Activated CD4-positive, alpha-beta T cell treated with anti-CD3 and anti-CD28 coated beads, Interleukin-2, amount 50 U/mL, for 1 hour (primary cell): Measurements from ENCODE around the gene ST8SIA3.

Experiments used
- DNase-seq: peaks from one replicate; pipeline ENCODE4 v3.0.0-alpha.2; 2020

ST8SIA3 gene, protein sequence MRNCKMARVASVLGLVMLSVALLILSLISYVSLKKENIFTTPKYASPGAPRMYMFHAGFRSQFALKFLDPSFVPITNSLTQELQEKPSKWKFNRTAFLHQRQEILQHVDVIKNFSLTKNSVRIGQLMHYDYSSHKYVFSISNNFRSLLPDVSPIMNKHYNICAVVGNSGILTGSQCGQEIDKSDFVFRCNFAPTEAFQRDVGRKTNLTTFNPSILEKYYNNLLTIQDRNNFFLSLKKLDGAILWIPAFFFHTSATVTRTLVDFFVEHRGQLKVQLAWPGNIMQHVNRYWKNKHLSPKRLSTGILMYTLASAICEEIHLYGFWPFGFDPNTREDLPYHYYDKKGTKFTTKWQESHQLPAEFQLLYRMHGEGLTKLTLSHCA

DNA sequence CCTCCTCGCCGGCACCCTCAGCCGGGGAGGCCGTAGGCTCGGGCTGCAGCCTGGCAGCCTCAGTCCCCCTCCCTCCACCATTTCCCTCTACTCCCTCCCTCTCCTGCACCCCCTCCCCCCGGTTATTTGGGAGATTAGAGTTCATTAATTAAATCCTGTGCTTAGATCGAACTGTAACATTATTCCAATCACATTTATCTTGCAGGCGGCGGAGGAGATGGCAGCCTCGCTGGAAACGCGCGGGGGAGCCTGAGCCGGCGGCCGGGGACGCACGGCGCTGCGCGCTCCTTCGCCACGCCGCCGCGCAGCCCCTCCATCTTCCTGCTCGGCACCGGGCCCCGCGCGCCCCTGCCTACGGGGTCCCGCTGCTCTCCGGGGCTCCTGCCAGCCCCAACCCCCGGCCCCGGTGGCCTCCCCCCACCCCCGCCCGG lies at the start of gene ST8SIA3:
Gene ST8SIA3 (plus strand): TSS at position 287 of the 431 bp plus-strand sequence. CDS start 290 bp downstream, outside the sequence.
- DNase-seq: no peak

- no peak for DNase-seq
These were observed 40.9 kb upstream of the ST8SIA3 start for GRCh38 chr18:57311472-57311871.

- DNase-seq: no peak
These were observed 39.8 kb upstream of the ST8SIA3 start for GRCh38 chr18:57312346-57313144.

- no peak for DNase-seq
These were observed 31.8 kb upstream of the ST8SIA3 start for GRCh38 chr18:57320603-57321002.

GRCh38 chr18:57325491-57326166 lies 26.7 kb upstream of the ST8SIA3 start:
- no peak for DNase-seq

DNA sequence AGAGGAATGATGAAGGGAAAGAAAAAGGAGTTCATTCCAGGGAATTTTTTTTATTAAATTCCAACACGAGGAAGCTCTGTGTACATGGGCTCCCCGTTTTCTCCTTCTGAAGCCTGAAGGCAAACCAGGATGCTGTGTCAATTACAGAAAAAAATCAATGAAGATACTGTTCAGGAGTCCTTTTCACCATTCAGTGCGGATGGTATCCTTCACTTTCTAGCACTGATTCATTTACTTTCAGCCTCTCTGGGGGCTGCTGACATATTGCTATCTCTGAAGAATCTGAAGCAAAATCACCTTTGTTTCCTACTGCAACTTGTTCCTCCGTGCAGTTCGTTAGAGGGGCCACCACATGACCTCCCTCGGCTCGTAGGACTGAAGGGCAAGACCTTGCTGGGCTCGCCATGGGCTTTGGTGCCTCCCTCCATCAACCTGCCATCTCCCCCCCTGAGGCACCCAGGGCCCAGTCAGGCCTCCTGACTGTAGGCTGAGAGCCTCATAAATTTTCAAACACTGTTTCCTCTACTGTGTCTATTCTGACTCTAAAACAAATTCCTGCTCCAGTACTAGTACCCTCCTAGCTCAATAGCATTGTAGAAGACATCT lies 25.5 kb upstream of the ST8SIA3 start:
- no peak for DNase-seq

- DNase-seq: no peak
These were observed 23.7 kb upstream of the ST8SIA3 start for GRCh38 chr18:57328665-57329064.

DNA sequence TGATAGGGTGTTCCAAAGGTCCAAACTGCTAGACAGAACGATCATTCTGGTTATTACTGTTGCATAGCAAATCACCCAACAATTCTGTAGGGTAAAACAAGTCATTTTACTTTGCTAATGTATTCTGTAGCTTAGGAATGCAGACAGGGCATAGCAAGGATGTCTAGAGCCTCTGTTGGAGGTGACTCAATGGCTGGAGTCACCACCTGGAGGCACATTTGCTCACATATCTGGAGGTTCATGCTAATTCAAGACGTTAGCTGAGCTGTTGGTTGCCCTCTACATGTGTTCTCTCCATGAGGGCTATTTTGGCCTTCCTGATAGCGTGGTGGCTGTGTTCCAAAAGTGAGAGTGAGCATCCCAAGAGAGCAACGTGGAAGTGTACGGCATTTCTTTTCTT lies 22.5 kb upstream of the ST8SIA3 start:
- DNase-seq: no peak

DNA sequence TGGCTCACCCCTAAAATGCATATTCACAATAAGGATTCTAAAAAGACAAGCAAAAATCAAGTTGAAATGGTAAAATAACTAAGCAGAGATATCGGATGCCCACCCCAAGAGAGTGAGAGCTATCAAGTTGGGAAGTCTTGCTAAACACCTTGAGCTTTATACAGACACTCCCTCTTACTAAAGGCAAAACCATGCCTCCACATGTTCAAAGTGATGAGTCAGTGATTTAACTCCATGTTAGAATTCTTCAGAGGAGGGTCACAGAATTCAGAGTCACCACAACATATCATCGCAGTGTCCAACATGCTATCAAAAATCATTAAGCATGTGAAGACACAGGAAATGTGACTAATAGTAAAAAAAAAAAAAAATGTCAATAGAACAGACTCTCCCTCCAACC lies 20.6 kb upstream of the ST8SIA3 start:
- no peak for DNase-seq

DNA sequence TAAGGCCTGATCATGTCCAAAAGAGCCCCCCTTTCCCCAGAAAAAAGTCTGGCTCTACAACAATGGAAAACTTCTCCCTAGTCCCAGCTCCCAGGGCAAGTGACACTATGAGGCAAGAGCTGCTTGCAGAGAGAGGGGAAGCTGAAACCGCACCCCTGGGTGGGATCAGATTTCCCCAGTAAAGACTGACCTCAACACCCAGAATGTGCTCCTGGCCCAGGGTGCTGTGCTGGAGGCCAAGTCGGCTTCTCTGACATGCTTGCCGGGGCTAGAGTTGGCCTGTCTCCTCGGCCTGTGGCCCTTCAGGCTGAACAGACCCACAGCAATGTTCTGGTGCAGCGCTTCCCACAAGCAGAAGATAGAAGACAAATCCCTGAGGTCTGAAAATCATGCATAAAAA lies 18.4 kb upstream of the ST8SIA3 start:
- no peak for DNase-seq

- DNase-seq: no peak
These were observed 18.0 kb upstream of the ST8SIA3 start for GRCh38 chr18:57334383-57334782.

DNA sequence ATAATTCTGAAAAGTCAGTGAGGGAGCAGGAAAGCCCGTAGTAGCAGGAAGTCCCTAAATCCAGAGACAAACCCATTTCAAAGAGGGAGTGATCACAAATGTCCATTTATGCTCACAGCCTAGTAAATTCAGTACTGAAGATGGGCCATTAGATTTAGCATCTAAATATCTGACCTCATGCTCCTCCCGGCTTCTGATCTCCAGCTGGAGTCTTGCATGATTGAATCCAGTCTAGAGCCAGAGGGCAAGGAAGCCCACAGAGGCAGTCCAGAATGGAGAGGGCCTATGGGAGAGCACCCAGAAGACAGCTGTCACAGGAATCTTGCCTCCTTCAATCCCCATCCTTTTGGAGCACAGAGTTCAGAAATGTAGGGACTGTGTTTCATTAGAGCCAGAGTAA lies 16.0 kb upstream of the ST8SIA3 start:
- no peak for DNase-seq

DNA sequence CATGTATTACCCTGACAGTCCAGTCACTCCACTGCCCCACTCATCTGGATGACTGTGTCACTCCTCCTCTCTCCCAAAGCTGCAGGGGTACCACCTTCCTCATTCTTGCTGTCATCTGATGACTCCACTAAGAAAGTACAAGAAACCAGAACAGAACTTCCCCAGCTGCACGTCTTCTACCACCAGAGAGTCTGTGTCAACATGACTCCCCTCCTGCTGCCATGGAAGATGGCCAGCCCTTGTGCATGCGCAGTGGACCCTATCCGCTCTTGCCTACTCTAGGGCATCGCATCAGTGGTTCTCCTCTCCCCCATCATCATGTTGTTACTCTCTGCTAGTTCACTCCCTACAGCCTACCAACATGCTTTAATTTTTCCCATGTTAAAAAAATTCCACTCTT lies 14.5 kb upstream of the ST8SIA3 start:
- DNase-seq: no peak

- DNase-seq: no peak
These were observed 8.5 kb upstream of the ST8SIA3 start for GRCh38 chr18:57343833-57344232.

DNA sequence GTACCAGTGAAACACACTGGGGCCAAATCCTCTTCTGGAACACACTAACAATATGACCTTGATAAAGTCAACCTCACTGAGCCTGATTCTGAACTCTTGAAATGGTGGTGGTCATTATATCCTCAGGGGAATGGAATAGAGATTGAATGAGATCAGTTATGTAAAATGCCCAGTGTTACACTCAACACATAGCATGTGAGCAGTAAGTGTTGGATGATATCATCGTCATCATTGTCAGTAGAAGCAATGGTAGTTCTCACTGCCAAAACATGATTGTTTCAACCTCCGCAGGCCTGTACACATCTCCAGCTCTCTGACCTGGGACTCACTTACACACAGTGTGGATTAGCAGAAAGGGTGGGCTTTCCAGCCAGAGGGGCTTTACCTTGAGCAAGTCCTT lies 5.5 kb upstream of the ST8SIA3 start:
- no peak for DNase-seq

- no peak for DNase-seq
These were observed 4.6 kb upstream of the ST8SIA3 start for GRCh38 chr18:57347784-57348183.

GRCh38 chr18:57352761-57353136 lies 392 bp downstream of the ST8SIA3 start:
- no peak for DNase-seq

DNA sequence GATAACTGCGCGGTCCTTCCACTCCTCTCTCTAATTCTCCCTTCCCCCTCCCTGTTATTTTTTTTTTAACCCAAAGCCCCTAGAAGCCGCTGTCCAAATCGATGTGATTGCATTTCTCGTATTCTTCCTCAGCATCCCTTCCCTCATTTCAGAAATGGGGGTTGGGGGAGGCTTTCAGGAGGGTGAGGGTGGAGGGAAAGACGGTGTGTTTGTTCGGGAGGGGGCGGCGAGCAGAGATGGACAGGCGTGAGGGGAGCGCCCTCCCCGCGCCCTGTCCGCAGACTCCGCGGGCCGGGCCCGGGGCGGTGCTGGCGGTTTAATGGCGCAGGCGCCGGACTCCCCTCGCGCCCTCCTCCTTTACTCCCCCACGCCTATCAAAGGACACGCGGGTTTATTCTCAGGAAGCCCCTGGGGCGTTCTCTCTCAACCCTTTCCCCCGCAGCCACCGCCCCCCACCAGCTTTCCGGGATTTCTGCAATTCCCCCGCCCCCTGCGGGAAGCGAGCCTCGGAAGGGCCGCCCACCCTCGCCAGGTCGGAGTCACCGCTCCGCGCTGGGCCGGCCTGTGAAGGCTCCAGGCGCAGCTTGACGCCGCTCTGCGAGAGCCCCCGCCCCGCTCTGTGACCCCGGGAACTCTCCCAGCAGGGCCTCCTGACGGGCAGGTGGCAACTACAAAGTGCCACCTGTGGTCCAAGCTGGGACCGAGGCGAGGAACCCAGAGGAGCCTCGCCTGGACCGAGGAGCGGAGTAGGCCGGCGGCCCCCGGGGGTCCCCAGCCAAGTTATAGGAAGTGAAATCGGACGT lies 981 bp downstream of the ST8SIA3 start:
- no peak for DNase-seq

GRCh38 chr18:57353940-57354461 lies 1.6 kb downstream of the ST8SIA3 start:
- no peak for DNase-seq

DNA sequence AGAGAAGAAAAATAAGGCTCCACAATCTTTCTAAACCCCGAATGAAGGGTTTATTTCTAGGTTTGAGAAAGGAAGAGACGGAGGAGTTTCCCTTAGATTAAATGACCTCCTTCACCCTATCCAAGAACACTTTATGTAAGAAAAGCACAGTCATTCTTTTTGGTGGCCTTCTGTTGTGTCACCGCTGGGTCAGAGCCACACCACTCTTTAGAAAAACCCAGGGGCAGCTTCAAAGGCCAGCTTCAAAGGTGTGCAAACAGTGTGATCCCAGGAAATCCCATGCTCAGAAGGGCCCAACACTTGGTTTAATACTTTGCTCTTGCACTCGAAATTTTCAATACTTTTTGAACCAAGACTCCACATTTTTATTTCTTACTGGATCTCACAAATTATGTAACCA lies 7.1 kb downstream of the ST8SIA3 start:
- DNase-seq: no peak

DNA sequence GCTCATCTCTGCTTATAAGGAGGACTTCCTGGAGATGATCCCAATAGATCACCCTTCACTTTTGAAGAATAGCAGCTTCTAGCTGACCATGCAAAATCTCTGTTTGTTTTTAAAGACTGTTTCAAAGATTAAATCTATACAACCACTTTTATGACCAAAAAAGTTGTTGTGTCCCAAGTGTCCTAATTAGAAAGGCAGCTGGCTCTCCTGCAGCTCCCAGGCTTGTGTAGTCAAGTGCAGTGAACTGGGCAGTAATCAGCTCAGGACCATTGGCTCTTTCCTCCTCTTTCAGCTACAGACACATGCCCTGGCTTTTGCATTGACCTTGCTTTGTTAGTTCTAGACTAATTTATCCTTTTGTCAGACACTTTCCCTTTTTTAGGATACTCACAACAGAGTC lies 10.4 kb downstream of the ST8SIA3 start:
- DNase-seq: no peak

GRCh38 chr18:57364460-57364859 lies 12.1 kb downstream of the ST8SIA3 start:
- DNase-seq: no peak
